T-helper 22 cell (primary cell): ENCODE measurements around the gene RNF133.
"Not testable (repeated sequence)": the region's sequence is repeated elsewhere in the genome, so short reads cannot be mapped to it uniquely, and the experiment has no call there.

Experiments used
- DNase-seq: peaks from one replicate; pipeline ENCODE4 v3.0.0-alpha.2; 2020; ENCODE audit warnings: low read depth

The RNF133 gene

GRCh38 chr7:122689346-122690109 lies 9.4 kb downstream of the RNF133 start:
- DNase-seq: no peak

GRCh38 chr7:122688400-122688998 lies 10.4 kb downstream of the RNF133 start:
- DNase-seq: no peak

GRCh38 chr7:122686360-122686878 lies 12.5 kb downstream of the RNF133 start:
- no peak for DNase-seq

- DNase-seq: no peak
Observed at GRCh38 chr7:122684504-122684903, 14.4 kb downstream of the RNF133 start.

GRCh38 chr7:122682815-122683550 lies 15.9 kb downstream of the RNF133 start:
- DNase-seq: no peak

- not testable (repeated sequence) for DNase-seq
Observed at GRCh38 chr7:122681186-122681585, 17.7 kb downstream of the RNF133 start.

GRCh38 chr7:122679813-122680212 lies 19.1 kb downstream of the RNF133 start:
- DNase-seq: no peak

GRCh38 chr7:122679269-122679709 lies 19.6 kb downstream of the RNF133 start:
- DNase-seq: not testable (repeated sequence)

- no peak for DNase-seq
Observed at GRCh38 chr7:122677149-122677548, 21.8 kb downstream of the RNF133 start.

- DNase-seq: no peak
Observed at GRCh38 chr7:122676466-122676865, 22.5 kb downstream of the RNF133 start.

- DNase-seq: no peak
Observed at GRCh38 chr7:122675621-122676020, 23.3 kb downstream of the RNF133 start.

- no peak for DNase-seq
Observed at GRCh38 chr7:122675011-122675410, 23.9 kb downstream of the RNF133 start.

- no peak for DNase-seq
Observed at GRCh38 chr7:122674502-122674901, 24.4 kb downstream of the RNF133 start.

GRCh38 chr7:122673951-122674350 lies 25.0 kb downstream of the RNF133 start:
- DNase-seq: no peak

- no peak for DNase-seq
Observed at GRCh38 chr7:122672536-122672935, 26.4 kb downstream of the RNF133 start.

- DNase-seq: no peak
Observed at GRCh38 chr7:122663733-122664132, 35.2 kb downstream of the RNF133 start.

- DNase-seq: no peak
Observed at GRCh38 chr7:122658856-122659255, 40.1 kb downstream of the RNF133 start.

- DNase-seq: no peak
Observed at GRCh38 chr7:122653685-122654084, 45.2 kb downstream of the RNF133 start.

GRCh38 chr7:122652876-122653275 lies 46.0 kb downstream of the RNF133 start:
- DNase-seq: no peak

GRCh38 chr7:122651451-122651850 lies 47.5 kb downstream of the RNF133 start:
- DNase-seq: no peak
